NCI-H1092 treated with DMSO at 0.1 percent for 48 hours (cell line): ENCODE data around the gene DHH.
"Not testable (repeated sequence)": the region's sequence is repeated elsewhere in the genome, so short reads cannot be mapped to it uniquely, and the experiment has no call there.

Source experiments
- DNase-seq: peaks from one replicate; lab custom pipeline; 2025; lab: John Stamatoyannopoulos, UW

The DHH gene

GRCh38 chr12:49069507-49070346 is 24.9 kb downstream of the DHH start, which contains the start of gene RHEBL1:
RHEBL1 (minus strand) TSS chr12:49069979; CDS start chr12:49069785, 194 bp downstream.
- DNase-seq = peak; percentile 92

DNA sequence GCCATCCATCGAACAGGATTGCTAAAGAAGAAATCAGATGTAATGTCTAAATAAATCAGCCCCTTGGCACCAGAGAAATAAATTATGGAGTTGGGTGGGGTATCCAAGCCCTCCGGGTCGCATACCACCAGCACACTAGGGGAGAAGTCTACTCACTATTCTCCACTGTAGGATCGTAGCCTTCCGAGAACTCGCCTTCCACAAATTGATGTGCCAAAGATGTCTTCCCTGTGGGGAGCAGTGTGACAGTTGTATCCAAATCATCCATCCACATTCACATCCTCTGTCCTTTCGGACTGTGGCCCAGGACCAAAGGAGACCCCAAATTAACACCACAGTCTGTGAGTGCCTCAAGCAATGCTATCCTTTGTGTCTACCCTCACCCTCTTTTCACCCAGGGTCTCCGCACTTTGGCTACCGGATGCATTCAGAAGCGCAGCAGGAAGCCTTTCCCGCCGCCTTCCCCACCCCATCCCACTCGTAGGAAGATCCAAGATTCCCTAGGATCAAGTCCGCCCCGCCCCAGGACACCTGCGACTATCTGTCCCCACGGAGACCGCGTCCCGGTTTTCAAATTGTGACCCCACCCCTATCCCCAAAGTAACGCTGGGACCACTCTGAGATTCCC is 25.6 kb downstream of the DHH start:
- DNase-seq = no peak

GRCh38 chr12:49066120-49066519 is 28.5 kb downstream of the DHH start:
- no peak for DNase-seq

- DNase-seq = no peak
Observed at GRCh38 chr12:49064767-49065152, 29.8 kb downstream of the DHH start.

DNA sequence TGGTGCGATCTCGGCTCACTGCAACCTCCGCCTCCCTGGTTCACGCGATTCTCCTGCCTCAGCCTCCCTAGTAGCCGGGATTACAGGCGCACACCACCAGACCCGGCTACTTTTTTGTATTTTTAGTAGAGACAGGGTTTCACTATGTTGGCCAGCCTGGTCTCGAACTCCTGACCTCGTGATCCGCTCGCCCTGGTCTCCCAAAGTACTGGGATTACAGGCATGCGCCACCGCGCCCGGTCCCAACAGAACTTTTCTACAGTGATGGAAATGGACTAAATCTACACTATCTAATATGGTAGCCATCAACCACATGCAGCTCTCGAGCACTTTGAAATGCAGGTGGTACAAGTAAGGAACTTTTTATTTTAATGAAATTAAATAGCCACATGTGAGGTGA is 32.7 kb downstream of the DHH start:
- DNase-seq = not testable (repeated sequence)

- DNase-seq = no peak
Observed at GRCh38 chr12:49061157-49061650, 33.4 kb downstream of the DHH start.

DNA sequence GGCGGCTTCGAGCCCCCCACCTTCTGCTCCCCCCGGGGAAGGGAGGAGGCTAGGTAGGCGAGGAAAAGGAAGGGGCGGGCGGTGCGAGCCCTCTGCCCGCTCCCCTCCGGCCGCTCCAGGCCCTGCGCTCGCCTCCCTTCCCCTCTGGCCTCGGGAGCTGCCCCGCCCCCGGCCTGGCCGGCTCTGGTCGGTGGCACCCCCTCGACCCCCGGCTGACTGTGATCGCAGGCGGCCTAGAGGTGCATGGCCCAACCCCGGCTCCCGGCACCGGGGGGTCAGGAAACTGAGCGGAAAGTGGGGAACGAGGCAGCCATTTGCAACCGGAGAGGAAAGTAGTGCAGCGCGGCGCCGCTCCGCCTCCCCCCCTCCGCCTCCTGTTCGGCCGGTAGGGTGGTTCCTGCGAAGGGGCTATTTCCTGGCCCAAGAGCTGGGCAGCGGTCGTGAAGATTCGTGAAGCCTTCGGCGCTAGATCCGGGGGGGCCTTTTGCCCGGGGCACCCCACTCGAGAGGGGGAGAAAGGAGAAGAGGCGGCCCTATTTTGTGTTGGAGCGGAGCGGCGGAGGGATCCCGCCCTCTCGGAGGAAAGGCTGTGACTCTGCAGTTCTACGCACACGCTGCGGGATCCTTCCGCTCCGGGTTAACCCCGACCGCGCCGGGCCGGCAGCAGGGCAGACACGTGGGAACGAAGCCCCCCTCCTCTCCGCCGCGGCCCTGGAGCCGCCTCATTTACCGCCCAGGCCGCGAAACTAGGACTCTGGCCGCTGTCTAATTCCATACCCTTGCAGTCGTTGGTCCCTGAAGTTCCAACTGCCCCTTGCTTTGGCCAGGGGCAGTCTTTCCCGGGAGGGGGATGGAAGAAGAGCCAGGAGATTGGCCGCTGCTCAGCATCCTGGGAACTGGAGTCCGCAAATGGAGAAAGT is 34.1 kb downstream of the DHH start, which contains the start of gene KMT2D:
Gene KMT2D, minus strand, starts transcription at position 558 of the 920 bp plus-strand sequence. CDS start 5,470 bp downstream, outside the sequence.
- peak; percentile 84 for DNase-seq

GRCh38 chr12:49059299-49060171 is 35.1 kb downstream of the DHH start:
- DNase-seq = no peak

DNA sequence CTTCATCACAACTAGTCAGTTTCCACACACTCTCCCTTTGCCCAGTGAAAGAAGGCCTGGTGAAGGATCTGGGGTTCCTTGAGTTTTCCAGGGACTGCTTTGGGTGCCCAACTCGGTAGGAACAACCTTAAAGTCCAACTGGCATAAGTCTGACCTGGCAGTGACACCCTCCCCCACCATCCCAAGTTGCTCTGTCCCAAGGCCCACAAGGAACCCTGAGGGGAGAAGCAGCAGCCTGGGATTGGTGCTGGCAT is 35.6 kb downstream of the DHH start:
- DNase-seq = no peak

GRCh38 chr12:49058366-49059044 is 36.1 kb downstream of the DHH start:
- DNase-seq = no peak

DNA sequence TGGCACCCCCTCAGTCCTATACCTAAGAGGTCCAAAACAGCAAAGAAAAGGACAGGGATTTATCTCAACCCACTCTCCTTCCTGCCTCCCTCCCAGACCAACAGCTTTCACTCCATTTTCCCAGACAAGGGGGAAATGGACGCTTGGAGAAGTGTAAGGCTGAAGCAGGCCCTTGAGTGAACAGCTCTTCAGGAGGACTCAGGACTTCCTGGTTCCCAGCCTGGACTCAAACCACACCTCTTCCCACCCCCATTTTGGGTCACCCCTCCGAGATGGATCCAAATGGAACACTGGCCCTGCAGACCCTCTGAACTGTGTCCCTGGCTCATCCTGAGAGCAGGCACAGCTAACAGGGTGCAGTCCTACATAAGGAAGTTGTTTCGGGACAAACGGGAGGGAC is 36.7 kb downstream of the DHH start:
- DNase-seq = no peak

DNA sequence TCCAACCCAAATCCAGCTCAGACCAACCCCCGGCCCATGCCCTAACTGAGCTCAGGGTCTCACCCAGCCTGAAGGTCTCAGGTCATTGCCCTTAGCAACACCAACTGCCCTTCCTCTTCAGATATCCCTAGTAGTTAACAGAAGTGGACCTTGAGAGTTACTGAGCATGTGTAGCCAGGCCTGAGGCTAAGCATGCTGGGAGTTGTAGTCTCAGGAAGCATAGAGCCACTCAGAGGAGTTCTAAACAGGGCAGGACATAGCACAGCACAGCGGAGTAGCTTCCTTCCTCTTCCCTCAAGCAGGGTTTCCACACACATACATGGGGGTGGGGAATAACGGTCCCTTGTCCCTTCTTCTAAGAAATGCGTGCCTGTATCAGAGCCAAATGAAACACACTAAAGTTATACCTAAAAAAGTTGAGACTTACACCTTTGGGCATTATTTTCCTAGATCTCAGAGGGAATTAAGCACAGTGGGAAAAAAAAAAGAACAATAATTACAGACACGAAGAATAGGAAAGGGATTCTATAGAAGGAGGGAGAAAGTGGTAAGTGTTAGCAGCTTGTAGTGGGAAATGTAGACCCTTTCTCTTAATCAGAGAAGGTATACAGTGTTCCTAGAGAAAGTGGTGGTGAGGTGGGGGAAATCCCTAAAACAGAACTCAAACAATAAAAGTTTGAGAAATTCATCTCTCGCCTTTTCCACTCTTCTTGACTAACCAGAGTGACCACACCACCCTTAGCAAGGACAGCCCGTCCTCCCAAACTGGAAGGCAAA is 38.4 kb downstream of the DHH start:
- no peak for DNase-seq

- DNase-seq = no peak
Observed at GRCh38 chr12:49055092-49055491, 39.5 kb downstream of the DHH start.

- DNase-seq = no peak
Observed at GRCh38 chr12:49054524-49054923, 40.1 kb downstream of the DHH start.

DNA sequence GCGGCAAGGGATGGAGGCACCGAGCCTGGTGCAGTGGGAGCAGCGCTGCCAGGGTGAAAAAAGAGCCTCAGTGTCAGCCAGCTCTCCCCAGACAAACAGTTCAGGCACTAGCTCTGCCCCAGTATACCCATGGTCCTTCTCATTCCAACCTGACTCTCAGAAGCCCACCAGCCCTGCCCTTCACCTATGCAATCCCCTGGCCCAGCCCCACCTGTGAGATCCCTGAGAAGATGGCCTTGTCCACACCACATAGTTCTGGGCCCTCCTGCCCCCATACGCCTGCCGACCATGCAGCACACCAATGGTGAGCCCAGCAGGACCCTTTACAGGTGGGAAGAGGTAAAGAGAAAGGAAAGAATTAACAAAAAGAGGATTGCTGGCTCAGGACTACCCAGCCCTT is 40.5 kb downstream of the DHH start:
- DNase-seq = no peak

DNA sequence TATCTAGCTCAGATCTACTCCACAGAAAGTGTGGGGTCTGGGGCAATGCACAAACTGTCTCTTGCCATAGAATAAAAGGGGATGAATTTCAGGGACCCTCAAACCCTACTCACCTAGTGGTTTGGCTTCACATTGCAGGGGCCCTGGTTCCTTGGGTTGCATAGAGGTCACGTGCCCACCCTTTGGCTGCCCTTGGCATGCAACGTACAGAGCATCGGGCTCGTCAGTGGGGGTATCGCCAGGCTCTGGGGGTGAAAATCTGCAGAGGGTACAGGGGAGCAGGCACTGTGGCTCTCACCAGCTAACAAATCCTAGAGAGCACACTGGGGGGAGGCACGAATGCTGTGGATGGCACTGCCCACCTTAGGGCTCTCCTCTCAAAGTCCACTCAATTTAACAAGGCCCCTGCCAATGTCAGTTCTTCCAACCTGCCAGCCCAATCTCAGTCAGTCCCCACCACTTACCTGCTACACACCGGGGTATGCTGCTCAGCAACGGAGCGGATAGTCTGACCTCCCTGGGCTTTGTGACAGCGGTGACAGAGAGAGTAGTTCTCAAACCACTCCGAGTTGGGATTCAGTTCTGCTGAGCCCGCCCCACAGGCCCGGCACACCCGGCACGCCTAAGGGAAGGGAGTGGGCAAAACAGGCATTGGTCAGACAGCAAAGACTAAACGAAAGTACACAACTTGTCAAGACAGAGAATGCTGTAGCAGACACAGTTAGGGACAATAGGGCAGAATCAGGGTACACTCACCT is 42.0 kb downstream of the DHH start:
- DNase-seq = no peak

GRCh38 chr12:49051777-49052438 is 42.7 kb downstream of the DHH start:
- DNase-seq = no peak

DNA sequence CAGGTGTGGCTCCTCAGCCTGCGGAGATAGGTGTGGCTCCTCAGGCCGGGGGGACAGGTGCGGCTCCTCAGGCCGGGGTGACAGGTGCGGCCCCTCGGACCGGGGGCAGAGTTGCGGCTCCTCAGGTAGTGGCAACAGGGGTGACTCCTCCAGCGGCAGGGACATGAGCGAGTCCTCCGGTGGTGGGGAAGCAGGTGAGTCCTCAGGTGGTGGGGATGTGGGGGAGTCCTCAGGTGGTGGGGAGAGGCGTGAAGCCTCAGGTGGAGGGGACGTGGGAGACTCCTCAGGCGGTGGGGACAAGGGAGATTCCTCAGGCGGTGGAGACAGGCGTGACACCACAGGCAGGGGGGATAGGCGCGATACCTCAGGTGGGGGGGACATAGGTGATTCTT is 43.2 kb downstream of the DHH start:
- DNase-seq = no peak
